Lower leg skin (tissue), 3 donors: ENCODE results near the gene ARG2.

Experiments used
- POLR2A ChIP-seq, 2 donors: fragments of 450-650 bp; IDR thresholded peaks; one replicate each; pipeline ENCODE4 v1.6.1; 2016 to 2017; ENCODE audit warnings: antibody characterized with exemption in 2 of 2, mild to moderate bottlenecking in 1 of 2, moderate library complexity in 1 of 2
- TF ChIP-seq, protein P1 (sequence below), 3 donors: fragments of 450-650 bp; IDR thresholded peaks; one replicate each; pipeline ENCODE4 v1.5.1; 2016; ENCODE audit warnings: antibody characterized with exemption in 3 of 3, mild to moderate bottlenecking in 3 of 3, moderate library complexity in 2 of 3

DNA sequence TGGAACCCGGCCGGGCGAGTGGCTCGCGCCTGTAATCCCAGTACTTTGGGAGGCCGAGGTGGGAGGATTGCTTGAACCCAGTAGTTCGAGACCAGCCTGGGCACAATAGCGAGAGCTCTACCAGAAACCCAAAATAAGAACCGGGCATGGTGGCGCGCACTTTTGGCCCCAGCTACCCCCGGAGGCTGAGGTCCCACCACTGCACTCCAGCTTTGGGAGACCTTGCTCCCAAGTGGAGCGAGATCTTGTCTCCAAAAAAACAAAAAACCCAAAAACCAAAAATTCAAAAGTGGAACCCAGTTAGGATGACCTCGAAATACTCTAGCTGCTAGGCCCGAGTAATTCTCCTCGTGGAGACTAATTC lies 55.5 kb downstream of the ARG2 start:
- TF ChIP-seq, protein P1, sequence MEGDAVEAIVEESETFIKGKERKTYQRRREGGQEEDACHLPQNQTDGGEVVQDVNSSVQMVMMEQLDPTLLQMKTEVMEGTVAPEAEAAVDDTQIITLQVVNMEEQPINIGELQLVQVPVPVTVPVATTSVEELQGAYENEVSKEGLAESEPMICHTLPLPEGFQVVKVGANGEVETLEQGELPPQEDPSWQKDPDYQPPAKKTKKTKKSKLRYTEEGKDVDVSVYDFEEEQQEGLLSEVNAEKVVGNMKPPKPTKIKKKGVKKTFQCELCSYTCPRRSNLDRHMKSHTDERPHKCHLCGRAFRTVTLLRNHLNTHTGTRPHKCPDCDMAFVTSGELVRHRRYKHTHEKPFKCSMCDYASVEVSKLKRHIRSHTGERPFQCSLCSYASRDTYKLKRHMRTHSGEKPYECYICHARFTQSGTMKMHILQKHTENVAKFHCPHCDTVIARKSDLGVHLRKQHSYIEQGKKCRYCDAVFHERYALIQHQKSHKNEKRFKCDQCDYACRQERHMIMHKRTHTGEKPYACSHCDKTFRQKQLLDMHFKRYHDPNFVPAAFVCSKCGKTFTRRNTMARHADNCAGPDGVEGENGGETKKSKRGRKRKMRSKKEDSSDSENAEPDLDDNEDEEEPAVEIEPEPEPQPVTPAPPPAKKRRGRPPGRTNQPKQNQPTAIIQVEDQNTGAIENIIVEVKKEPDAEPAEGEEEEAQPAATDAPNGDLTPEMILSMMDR (IDR thresholded peaks at IDR 0.05) = no peak
- no peak for TF ChIP-seq POLR2A (IDR thresholded peaks at IDR 0.05)
